HG02678 (cell line): ENCODE data around the gene GLT1D1.
"Not testable (repeated sequence)": the region's sequence is repeated elsewhere in the genome, so short reads cannot be mapped to it uniquely, and the experiment has no call there.

ENCODE experiments used
- ATAC-seq: cut with Tn5 transposase; IDR thresholded peaks from one replicate; pipeline ENCODE4 v1.9.1; 2021; ENCODE audit warnings: mild to moderate bottlenecking, moderate library complexity; ENCODE audit not compliant: unreplicated experiment

GLT1D1 gene

DNA sequence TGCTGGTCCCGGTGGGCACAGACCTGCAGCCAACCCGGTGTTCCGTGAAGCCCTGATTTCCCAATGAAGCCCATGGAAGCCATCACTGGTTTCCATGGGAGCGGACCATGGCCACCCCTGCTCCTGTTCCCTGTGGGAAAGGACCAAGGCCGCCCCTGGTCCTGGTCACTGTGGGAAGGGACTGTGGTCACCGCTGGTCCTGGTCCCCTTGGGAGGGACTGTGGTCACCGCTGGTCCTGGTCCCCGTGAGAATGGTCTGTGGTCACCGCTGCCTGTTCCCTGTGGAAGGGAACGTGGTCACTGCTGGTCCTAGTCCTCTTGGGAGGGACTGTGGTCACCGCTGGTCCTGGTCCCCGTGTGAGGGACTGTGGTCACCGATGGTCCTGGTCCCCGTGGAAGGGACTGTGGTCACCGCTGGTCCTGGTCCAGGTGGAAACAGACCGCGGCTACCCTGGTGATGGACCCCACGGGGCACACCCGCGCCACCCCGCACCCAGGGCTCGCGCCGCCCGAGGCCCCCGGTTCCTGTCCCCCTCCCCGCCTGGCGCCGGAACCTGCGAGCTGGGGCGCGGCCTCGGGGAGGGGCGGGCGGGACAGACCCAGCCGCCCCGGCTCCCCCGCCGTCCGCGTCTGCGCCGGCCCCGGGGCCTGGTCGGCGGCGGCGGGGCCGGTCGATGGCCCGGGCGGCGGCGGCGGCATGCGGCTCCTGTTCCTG is at the start of gene GLT1D1:
TSS of gene GLT1D1 (plus strand) at position 594 of the 715 bp plus-strand sequence. CDS start at position 698, 104 bp downstream.
- ATAC-seq = no peak

DNA sequence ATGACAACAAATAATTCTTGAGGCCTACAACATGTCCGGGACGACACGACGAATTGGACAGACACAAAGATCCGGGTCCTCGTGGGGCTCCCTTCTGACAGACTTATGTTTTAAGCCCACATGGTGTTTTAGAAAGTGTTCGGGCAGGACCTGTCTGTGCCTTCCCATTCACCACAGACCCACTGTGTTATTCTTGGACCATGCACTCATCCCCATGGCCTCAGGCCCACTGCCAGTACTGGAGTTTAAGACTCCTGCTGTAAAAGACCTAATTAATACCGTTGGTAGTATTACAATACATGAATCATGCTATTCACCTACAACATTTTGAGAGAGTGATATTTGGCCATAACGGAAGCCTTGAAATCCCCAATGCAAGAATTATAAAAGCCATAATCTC is 49.5 kb upstream of the GLT1D1 start:
- no peak for ATAC-seq

GRCh38 chr12:128804762-128805161 is 48.5 kb upstream of the GLT1D1 start:
- ATAC-seq = no peak

DNA sequence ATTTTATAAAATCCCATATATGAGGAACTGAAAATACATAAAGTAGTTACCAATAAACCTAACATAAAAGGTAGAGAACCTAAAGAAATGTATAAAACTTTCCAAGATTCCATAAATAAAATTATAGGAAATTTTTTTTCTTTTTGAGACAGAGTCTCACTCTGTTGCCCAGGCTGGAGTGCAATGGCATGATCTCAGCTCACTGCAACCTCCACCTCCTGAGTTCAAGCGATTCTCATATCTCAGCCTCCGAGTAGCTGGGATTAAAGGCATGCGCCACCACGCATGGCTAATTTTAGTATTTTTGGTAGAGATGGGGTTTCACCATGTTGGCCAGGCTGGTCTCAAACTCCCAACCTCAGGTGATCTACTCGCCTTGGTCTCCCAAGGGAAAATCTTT is 47.9 kb upstream of the GLT1D1 start:
- not testable (repeated sequence) for ATAC-seq

- ATAC-seq = no peak
Measured at GRCh38 chr12:128806573-128806972, 46.7 kb upstream of the GLT1D1 start.

DNA sequence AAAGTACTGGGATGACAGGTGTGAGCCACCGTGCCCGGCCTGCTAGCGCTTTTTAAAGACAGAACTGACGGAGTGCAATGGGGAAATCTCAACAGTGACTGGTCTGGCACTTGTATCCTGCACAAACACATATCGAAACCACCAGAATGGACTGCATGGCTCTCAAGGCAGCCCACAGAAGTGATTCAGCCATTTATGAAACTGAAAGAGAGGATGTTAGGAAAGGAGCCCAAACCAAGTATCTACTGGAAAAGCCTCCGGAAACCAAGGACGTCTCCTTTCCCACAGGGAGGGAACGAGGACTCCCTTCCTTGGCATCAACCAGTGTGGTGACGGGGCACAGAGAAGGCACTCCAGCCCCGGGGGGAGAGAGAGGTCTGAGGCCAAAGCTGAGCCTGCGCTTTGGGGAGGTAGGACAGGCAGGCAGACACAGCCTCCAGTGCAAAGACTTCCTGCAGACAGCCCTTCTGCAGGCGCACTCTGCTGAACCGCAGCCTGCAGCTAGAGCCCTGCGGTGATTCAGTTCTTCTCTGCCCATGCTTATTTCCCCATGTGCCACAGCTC is 46.0 kb upstream of the GLT1D1 start:
- ATAC-seq = no peak

- no peak for ATAC-seq
Measured at GRCh38 chr12:128808651-128809050, 44.6 kb upstream of the GLT1D1 start.

- peak; percentile 75 for ATAC-seq
Measured at GRCh38 chr12:128810182-128811127, 42.8 kb upstream of the GLT1D1 start.

GRCh38 chr12:128811806-128812205 is 41.5 kb upstream of the GLT1D1 start:
- ATAC-seq = no peak

DNA sequence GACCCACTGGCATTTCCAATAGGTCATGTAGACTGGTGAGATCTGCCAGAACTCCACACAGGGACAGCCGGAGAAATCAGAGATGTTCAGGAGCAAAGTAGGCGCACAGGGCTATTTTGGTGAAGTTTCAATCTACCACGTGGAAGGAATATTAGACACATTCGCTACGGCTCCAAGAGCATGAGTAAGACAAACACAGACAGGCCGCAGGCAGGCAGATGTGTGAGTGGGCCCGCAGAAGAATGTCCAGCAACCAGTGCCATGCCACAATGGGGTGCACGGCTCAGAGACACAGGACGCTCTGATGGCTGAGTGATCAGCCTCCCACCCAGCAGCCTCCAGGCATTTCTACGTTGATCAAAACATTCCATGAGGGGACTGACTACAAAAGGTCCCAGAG is 39.9 kb upstream of the GLT1D1 start:
- no peak for ATAC-seq

DNA sequence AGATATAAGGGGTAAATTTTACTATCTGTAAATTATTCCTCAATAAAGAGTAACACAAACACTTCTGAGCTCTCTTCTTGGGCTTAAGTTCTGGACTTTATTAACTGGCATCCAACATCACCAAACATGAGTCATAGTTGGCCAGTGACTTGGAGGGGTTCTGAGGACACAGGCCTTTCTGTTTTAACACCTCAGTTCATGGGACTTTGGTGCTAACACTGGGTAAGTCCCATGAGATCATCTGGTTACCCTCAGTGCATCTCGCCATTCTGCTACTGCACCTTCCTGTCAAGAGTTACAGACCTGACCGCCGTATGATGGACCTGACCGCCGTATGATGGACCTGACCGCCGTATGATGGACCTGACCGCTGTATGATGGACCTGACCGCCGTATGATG is 39.4 kb upstream of the GLT1D1 start:
- peak; percentile 35 for ATAC-seq

DNA sequence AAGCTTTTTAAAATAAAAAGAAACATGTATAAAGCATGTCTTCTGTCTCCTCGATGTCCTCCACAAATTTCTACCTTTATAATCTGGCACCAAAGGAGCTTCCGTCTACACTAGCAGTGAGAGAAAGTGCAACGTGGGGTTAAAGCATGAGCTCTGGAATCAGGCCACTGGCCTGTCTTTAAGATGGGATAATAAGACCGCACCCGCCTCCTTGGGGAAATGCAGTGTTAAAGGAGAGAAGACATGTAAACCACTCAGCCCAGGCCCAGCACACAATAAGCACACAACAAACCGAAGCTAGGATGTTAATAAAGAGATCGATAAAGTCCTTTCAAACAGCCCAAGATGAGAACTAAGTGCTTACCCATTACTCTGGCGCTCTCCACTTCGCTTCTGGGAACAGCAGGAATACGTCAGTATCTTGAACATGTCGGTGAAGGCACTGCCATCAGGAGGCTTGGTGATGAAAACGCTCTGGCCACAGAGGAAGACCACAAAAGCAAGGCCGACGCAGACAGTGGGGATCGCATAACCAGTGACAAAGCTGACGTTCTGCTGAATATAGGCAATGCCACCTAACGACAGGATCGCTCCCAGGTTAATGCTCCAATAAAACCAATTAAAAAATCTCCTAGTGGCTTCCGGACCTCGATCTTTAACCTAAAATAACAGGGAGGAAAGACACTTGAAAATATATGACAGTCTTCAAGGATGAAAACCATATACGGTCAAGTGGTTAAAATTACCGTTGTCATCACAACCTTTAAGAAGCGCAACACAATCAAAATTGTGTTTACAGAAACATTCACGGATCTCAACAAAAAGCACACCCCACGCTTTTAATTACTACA is 38.6 kb upstream of the GLT1D1 start:
- no peak for ATAC-seq

GRCh38 chr12:128815779-128816642 is 37.3 kb upstream of the GLT1D1 start:
- ATAC-seq = no peak

DNA sequence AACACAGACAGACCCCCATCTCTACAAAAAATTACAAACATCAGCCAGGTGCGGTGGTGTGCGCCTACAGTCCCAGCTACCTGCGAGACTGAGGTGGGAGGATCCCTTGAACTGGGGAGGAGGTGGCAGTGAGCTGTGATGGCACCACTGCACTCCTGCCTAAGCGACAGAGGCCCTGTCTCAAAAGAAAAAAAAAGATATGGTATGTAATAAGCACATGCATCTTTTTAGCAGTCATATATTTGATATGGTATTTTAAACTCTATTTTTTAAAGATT is 36.7 kb upstream of the GLT1D1 start:
- no peak for ATAC-seq

- peak; percentile 40 for ATAC-seq
Measured at GRCh38 chr12:128817111-128818015, 35.9 kb upstream of the GLT1D1 start.

- ATAC-seq = peak; percentile 34
Measured at GRCh38 chr12:128818065-128819022, 34.9 kb upstream of the GLT1D1 start.

DNA sequence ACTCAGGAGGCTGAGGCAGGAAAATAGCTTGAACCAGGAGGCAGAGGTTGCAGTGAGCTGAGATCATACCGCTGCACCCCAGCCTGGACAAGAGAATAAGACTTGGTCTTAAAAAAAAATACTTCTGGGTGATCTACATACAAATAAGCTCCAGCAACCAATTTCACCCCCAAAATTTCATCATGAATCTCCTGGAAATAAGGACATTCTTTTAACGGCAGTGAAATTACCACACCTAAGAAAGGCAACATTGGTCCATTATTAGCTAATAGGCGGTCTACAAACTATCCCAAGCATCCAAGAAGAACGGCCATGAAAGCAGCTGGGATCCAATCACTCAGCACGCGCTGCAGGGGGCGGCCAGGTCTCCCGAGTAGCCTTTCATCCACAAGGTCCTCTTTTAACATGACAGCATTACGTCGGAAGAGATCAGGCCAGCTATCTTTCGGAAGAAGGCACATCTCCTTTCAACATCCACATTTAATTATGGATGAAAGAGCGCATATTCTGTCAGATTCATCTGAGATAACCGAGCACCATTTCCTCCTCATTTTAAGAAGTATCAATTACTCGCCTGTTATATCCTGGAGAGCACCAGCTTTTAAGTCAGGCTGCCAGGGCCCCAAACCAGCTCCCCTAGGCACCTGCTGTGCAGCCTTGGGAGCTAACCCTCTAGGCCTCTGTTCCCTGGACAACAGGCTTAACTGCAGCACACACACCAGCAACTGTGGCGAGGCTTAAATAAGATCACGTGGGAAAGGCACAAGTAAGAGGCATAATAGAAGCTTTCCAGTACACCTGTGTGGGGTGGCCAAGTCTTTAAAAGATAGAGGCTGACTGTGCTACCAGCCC is 33.8 kb upstream of the GLT1D1 start:
- ATAC-seq = no peak
